Measurements from ENCODE around the gene HDHD3. TPM values are rescaled to one million over a fixed set of nuclear protein-coding genes. Genes with fewer than 3 reads are reported as not detected.
"Not testable (repeated sequence)": the region's sequence is repeated elsewhere in the genome, so short reads cannot be mapped to it uniquely, and the experiment has no call there.

Gene HDHD3
- total RNA-seq, 4 donors from 2014 or later: 9.1 to 30.2 (median 22.8) TPM

DNA sequence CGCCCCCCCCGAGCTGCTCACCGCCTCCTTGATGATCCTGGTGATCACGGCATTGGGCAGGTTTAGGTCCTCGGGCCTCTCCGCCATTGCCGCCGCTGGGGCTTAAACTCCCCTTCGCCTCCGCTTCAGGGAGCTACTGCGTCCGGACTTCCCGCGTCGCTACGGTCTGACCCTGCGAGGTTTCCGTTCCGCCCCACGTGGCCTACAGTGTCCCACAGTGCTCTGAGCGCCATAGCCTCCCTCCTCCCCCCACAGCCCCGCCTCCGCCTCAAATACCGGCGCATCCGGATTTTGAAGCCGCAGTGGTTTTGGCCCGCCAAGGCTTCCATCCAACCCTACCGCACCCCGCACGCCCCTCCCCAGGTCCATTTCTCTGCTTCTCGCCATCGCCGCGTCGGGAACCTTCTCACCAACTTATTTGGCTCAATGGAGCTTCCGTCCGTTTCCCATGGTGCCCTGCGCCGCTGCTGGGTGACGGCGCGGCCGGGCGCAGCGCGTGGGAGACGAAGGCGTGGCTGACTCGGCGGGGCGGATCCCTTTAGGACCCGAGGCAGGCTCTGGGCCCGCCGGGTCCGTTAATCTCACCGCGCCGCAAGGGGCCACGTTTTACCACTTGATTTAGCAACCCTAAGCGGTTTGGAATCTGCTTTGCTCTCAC lies 33.5 kb upstream of the HDHD3 start, which contains the start of the genes C9orf43 and POLE3:
TSS of gene C9orf43 (plus strand) at position 541 of the 658 bp plus-strand sequence. CDS start 2,747 bp downstream, outside the sequence.
TSS of gene POLE3 (minus strand) at position 469 of the 658 bp plus-strand sequence. CDS start at position 87, 382 bp downstream.
- DNase-seq (ENCODE audit: extremely low spot score): peak; percentile 99
- Histone ChIP-seq H3K27ac (replicated peaks in 1 of 4) (peak within 1 kb of the TSS; percentile 90 to 97 (median 96)), H3K9me3 (no peaks in the 10 kb centered on the region), H3K4me3 (peak within 1 kb of the TSS; percentile 71 to 88 (median 82)), H3K4me1 (peaks cover 14 to 31% (median 25%) of the 10 kb centered on the region in 4 donors), H3K36me3 (peaks cover 6 to 23% (median 19%) of the 10 kb centered on the region in 4 donors), H3K27me3 (no peaks in the 10 kb centered on the region)
- 1% methylated on average over 14 of the region's 61 CpGs for WGBS
- intact Hi-C loops (cut with DNase I): no loop called here
- TF ChIP-seq EP300 (IDR thresholded peaks at IDR 0.05) (no peak), POLR2AphosphoS5 (IDR thresholded peaks at IDR 0.05) (peak; percentile 89 to 93)

GRCh38 chr9:113409883-113410206 lies 33.1 kb upstream of the HDHD3 start:
- Histone ChIP-seq H3K27me3 (no peaks in the 10 kb centered on the region), H3K27ac (replicated peaks in 1 of 4) (peak overlapping the region; percentile 90 to 97 (median 96)), H3K36me3 (peaks cover 6 to 23% (median 19%) of the 10 kb centered on the region in 4 donors), H3K4me1 (peaks cover 14 to 31% (median 25%) of the 10 kb centered on the region in 4 donors), H3K4me3 (peak overlapping the region; percentile 71 to 88 (median 82)), H3K9me3 (no peaks in the 10 kb centered on the region)
- intact Hi-C loops (cut with DNase I): loop anchor here (5.0 to 10.0 kb wide), 4 partner anchors 45 to 138 kb away; partner anchors contain the start of genes BSPRY, RNF183 and WDR31
- no peak for DNase-seq (ENCODE audit: extremely low spot score)
- WGBS: 2% methylated on average over 10 of the region's 20 CpGs
- TF ChIP-seq CTCF (IDR thresholded peaks at IDR 0.05) (no peak), POLR2A (IDR thresholded peaks at IDR 0.05; ENCODE audit: low read depth) (no peak)

GRCh38 chr9:113409481-113409880 lies 32.7 kb upstream of the HDHD3 start:
- intact Hi-C loops (cut with DNase I): loop anchor here (5.0 to 10.0 kb wide), 4 partner anchors 45 to 137 kb away; partner anchors contain the start of genes BSPRY, RNF183 and WDR31
- Histone ChIP-seq H3K9me3 (no peaks in the 10 kb centered on the region), H3K4me1 (peaks cover 14 to 31% (median 25%) of the 10 kb centered on the region in 4 donors), H3K27me3 (no peaks in the 10 kb centered on the region), H3K36me3 (peaks cover 6 to 23% (median 19%) of the 10 kb centered on the region in 4 donors), H3K27ac (replicated peaks in 1 of 4) (peak overlapping the region; percentile 90 to 97 (median 96)), H3K4me3 (peak overlapping the region; percentile 71 to 88 (median 82))
- DNase-seq (ENCODE audit: extremely low spot score): no peak
- TF ChIP-seq POLR2A (IDR thresholded peaks at IDR 0.05; ENCODE audit: low read depth): no peak
- no peak for TF ChIP-seq EP300 (IDR thresholded peaks at IDR 0.05)
- no peak for TF ChIP-seq POLR2AphosphoS5 (IDR thresholded peaks at IDR 0.05)
- no peak for TF ChIP-seq CTCF (IDR thresholded peaks at IDR 0.05)
- WGBS: 50% methylated on average over 10 of the region's 10 CpGs

GRCh38 chr9:113406873-113407511 lies 30.2 kb upstream of the HDHD3 start:
- WGBS: 32% methylated on average over 7 of the region's 7 CpGs
- H3K9me3 ChIP-seq; DNase-seq (ENCODE audit: extremely low spot score); H3K27me3 ChIP-seq; H3K4me3 ChIP-seq: not testable (repeated sequence)
- TF ChIP-seq CTCF (IDR thresholded peaks at IDR 0.05): peak; percentile 50 to 71 (median 58)
- H3K27ac ChIP-seq (replicated peaks in 1 of 4): peak overlapping the region in 2 of 4 donors; percentile 15 to 28
- H3K4me1 ChIP-seq: peaks cover 14 to 31% (median 26%) of the 10 kb centered on the region in 4 donors
- peaks cover 6 to 23% (median 19%) of the 10 kb centered on the region in 4 donors for H3K36me3 ChIP-seq
- intact Hi-C loops (cut with DNase I): loop anchor here (5.0 to 10.0 kb wide), 4 partner anchors 48 to 135 kb away; partner anchors contain the start of genes BSPRY, RNF183 and WDR31

GRCh38 chr9:113406353-113406752 lies 29.6 kb upstream of the HDHD3 start:
- 84% methylated on average over 9 of the region's 9 CpGs for WGBS
- H3K27ac ChIP-seq (replicated peaks in 1 of 4): peak overlapping the region in 2 of 4 donors; percentile 15 to 28
- H3K4me3 ChIP-seq; H3K27me3 ChIP-seq; DNase-seq (ENCODE audit: extremely low spot score); H3K9me3 ChIP-seq: not testable (repeated sequence)
- peaks cover 6 to 23% (median 19%) of the 10 kb centered on the region in 4 donors for H3K36me3 ChIP-seq
- H3K4me1 ChIP-seq: peaks cover 20 to 34% (median 28%) of the 10 kb centered on the region in 4 donors
- intact Hi-C loops (cut with DNase I): loop anchor here (5.0 to 10.0 kb wide), 4 partner anchors 48 to 134 kb away; partner anchors contain the start of genes BSPRY, RNF183 and WDR31
